GM12872 (cell line): ENCODE results near the gene CNOT2.

Experiments used
- TF ChIP-seq, protein P1 (sequence below): IDR thresholded peaks from 3 replicates; pipeline ENCODE4 v1.5.1; 2011; ENCODE audit warnings: low read depth, mild to moderate bottlenecking, low read length, moderate library complexity; ENCODE audit not compliant: insufficient read depth

Gene CNOT2

DNA sequence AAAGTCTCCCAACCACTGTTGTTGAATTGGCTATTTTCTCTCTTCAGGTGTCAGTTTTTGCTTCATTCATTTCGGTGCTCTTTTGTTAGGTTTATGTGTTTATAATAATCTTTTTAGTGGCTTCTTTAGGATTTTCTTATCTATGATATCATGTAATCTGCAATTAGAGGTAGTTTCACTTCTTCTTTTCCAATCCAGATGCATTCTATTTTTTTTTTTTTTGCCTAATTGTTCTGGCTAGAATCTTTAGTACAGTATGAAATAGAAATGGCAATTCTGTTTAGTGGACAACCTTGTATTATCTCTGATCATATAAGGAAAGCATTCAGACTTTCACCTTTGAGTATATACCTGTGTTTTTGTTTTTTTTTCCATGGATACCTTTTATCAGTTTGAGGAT is 17.4 kb downstream of the CNOT2 start:
- TF ChIP-seq, protein P1, sequence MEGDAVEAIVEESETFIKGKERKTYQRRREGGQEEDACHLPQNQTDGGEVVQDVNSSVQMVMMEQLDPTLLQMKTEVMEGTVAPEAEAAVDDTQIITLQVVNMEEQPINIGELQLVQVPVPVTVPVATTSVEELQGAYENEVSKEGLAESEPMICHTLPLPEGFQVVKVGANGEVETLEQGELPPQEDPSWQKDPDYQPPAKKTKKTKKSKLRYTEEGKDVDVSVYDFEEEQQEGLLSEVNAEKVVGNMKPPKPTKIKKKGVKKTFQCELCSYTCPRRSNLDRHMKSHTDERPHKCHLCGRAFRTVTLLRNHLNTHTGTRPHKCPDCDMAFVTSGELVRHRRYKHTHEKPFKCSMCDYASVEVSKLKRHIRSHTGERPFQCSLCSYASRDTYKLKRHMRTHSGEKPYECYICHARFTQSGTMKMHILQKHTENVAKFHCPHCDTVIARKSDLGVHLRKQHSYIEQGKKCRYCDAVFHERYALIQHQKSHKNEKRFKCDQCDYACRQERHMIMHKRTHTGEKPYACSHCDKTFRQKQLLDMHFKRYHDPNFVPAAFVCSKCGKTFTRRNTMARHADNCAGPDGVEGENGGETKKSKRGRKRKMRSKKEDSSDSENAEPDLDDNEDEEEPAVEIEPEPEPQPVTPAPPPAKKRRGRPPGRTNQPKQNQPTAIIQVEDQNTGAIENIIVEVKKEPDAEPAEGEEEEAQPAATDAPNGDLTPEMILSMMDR: no peak

DNA sequence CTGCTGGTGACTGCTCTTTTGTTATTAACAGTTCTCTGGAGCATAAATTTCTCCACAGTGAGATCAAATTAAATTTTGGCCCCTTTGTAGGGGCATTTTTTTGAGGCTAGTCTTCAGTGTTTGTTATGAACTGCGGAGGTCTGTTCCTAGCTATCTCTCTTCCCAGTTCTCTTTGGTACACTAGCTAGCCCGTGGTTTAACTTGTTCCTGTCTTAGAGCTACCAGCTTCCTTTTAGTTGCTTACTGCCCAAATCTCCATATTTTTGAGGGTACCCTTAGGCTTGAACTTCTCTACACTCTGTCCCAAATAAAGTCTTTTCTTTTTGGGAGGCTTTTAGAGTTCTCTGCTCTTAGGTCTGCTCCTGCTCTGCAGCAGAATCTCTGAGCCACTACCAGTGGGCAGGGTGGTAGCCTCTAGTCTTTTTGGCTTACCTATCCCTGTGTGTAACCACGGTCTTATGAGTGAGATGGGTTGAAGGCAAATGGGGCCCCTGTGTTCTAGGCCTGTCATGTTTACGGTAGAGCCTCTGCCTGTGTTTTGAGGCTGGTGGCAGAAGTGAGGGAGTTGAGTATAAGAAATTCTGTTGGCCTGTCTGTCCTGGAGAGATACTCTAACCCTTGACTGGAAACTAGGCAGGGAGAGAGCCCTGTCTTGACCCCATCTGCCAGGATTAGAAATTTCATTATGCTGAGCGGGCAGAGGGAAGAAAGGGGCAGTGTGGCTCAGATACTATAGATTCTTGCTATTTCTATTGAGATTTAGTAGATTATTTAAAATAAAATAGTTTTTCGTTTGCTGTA is 21.0 kb downstream of the CNOT2 start:
- TF ChIP-seq, protein P1: no peak

DNA sequence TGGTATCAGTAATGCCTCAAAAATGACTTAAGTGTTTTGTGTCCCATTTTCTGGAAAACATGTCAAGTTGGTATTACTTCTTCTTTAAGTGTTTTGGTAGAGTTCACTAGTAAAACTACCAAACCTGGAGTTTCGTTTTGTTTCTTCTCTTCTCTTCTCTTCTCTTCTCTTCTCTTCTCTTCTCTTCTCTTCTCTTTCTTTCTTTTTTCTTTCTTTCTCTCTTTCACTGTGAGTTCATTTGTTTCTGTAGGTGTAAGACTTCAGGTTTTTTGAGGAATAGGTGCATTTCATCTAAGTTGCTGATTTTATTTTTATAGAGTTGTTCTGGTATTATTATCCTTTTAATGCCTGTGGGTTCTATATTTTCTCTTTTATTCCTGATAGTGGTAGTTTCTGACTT is 21.9 kb downstream of the CNOT2 start:
- TF ChIP-seq, protein P1: no peak

GRCh38 chr12:70267550-70267949 is 24.3 kb downstream of the CNOT2 start:
- TF ChIP-seq, protein P1: no peak

- TF ChIP-seq, protein P1: no peak
Measured at GRCh38 chr12:70268972-70269371, 25.7 kb downstream of the CNOT2 start.

GRCh38 chr12:70270108-70270507 is 26.9 kb downstream of the CNOT2 start:
- TF ChIP-seq, protein P1: no peak

DNA sequence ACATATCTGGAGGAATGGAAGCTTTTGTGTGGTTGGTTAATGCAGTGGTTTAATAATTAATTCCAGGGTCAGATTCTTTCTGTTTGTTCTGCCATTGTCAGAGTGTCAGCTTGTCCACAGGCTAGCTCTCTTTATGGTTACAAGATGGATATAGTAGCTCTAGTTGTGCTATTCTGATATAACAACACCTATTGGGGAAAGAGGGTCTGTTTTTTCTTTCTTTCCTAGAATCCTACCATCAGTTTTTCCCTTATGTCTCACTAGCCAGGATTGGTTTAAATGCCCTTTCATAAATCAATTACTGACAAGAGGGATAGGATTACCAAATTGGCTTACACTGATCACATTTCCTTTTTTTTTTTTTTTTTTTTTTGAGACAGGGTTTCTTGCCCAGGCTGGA is 27.8 kb downstream of the CNOT2 start:
- TF ChIP-seq, protein P1: no peak
